Measurements from ENCODE around the gene TMTC4.
"Not testable (repeated sequence)": the region's sequence is repeated elsewhere in the genome, so short reads cannot be mapped to it uniquely, and the experiment has no call there.

Gene TMTC4

DNA sequence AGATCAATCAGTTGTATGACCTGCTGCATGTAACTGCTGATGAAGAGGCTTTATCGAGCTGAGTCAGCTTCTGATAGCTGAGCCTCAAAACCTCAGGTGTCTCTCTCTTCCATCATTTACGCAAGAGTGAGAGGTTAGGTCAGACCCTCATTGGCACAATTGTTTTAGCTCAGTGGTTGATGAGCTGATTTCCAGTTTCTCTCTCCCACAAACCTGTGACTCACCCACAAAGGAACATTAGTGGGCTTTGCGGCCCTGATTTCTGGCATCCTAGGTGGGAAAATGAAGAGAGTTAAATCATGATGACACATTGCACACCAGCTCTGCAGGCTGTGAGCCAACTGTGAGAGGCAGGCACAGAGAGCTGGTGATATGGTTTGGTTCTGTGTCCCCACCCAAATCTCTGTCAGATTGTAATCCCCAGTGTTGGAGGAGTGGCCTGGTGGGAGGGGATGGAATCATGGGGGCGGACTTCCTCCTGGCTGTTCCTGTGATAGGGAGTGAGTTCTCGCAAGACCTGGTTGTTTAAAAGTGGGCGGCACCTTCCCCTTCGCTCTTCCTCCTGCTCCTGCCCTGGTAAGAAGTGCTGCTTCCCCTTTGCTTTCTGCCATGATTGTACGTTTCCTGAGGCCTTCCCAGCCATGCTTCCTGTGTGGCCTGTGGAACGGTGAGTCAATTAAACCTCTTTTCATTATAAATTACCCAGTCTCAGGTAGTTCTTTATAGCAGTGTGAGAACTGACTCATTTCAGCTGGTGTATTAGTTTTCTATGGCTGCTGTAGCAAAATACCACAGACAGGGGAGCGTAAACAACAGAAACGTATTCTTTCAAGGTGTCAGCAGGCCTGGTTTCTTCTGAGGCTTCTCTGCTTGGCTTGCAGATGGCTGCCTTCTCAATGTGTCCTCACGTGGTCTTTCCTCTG, 33.5 kb upstream of the TMTC4 start:
- no peak for DNase-seq (ENCODE audit: extremely low spot score)
- CTCF ChIA-PET, result interaction anchor here (2.0 to 4.7 kb wide), 2 partner anchors 9 to 14 kb away, joined by 5 to 20 read pairs; no protein-coding TSS in a partner anchor
- no peak for TF ChIP-seq CTCF (IDR thresholded peaks at IDR 0.05; ENCODE audit: control extremely low read depth, extremely low read depth, low read depth, missing control alignments)
- POLR2A ChIA-PET, result no interaction called here

GRCh38 chr13:100698331-100698730, 23.7 kb upstream of the TMTC4 start:
- CTCF ChIA-PET; POLR2A ChIA-PET; DNase-seq (ENCODE audit: extremely low spot score): not testable (repeated sequence)

DNA sequence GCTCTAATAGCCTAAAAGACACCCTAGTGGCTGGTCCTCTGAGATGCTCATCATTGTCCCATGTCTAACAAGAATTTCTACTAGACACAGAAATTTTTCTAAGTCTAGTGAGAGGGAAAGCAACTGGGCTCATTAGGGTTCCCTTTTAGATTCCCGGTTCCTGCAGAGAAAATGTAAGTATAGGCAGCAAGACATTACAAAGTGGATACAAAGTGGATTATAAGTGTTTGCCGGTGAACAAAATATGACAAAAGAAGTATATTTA, 20.8 kb upstream of the TMTC4 start:
- ChIA-PET CTCF (interaction anchor here (1.4 kb wide), 1 partner anchor 21 kb away, joined by 3 read pairs; the partner anchor contains the start of gene TMTC4), POLR2A (no interaction called here)
- TF ChIP-seq CTCF (IDR thresholded peaks at IDR 0.05; ENCODE audit: control extremely low read depth, extremely low read depth, low read depth, missing control alignments), result no peak
- DNase-seq (ENCODE audit: extremely low spot score), result no peak

- no peak for DNase-seq (ENCODE audit: extremely low spot score)
- TF ChIP-seq CTCF (IDR thresholded peaks at IDR 0.05; ENCODE audit: control extremely low read depth, extremely low read depth, low read depth, missing control alignments), result no peak
- ChIA-PET CTCF (interaction anchor here (1.4 to 1.6 kb wide), 2 partner anchors 20 to 22 kb away, joined by 3 to 5 read pairs; partner anchors contain the start of gene TMTC4), POLR2A (no interaction called here)
Measured at GRCh38 chr13:100694722-100695508, 20.3 kb upstream of the TMTC4 start.

DNA sequence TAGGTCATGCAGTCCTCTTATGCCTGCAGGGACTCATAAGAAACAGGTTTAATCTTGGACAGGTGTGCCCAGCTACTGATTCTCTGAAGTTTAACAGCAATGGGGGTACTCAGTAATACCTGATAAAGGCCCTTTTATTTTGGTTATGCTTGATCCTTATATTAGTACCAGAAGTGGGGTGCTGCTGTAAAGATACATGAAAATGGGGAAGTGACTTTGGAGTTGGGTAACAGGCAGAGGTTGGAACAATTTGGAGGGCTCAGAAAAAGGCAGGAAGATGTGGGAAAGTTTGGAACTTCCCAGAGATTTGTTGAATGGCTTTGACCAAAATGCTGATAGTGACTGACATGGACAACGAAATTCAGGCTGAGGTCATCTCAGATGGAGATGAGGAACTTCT, 14.6 kb upstream of the TMTC4 start:
- POLR2A ChIA-PET, result no interaction called here
- CTCF ChIA-PET, result interaction anchor here (1.2 to 1.5 kb wide), 3 partner anchors 11 to 33 kb away, joined by 3 to 5 read pairs (median 4); partner anchors contain the start of gene TMTC4
- no peak for TF ChIP-seq CTCF (IDR thresholded peaks at IDR 0.05; ENCODE audit: control extremely low read depth, extremely low read depth, low read depth, missing control alignments)
- no peak for DNase-seq (ENCODE audit: extremely low spot score)

DNA sequence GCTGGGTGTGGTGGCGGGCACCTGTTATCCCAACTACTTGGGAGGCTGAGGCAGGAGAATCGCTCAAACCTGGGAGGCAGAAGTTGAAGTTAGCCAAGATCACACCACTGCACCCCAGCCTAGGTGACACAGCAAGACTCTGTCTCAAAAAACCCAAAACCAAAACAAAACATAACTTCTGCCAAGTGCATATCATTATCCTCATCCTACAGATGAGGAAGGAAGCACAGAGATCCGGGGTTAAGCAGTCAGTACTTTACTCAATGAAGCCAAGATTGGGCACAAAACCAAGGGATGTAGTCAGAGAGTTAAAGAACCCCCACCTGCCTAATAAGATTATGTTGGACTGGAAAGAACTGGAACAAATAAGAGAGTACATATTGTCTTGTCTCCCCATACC, 5.5 kb upstream of the TMTC4 start:
- ChIA-PET POLR2A (no interaction called here), CTCF (no interaction called here)
- no peak for DNase-seq (ENCODE audit: extremely low spot score)
- no peak for TF ChIP-seq CTCF (IDR thresholded peaks at IDR 0.05; ENCODE audit: control extremely low read depth, extremely low read depth, low read depth, missing control alignments)

- DNase-seq (ENCODE audit: extremely low spot score); CTCF ChIA-PET; POLR2A ChIA-PET: not testable (repeated sequence)
Measured at GRCh38 chr13:100677128-100677527, 2.5 kb upstream of the TMTC4 start.

Measured in GM10248 (cell line).